Activated CD8-positive, alpha-beta memory T cell treated with anti-CD3 and anti-CD28 coated beads, Interleukin-2, amount 10 ng/mL, durations not matched to agents 7 days and 5 days (primary cell): ENCODE results near the gene BTG3. TPM values are rescaled to one million over a fixed set of nuclear protein-coding genes. Genes with fewer than 3 reads are reported as not detected.

ENCODE experiments used
- ATAC-seq: fragments of 150-1000 bp; cut with Tn5 transposase; one replicate; pipeline ENCODE4 v1.10.0; 2021; ENCODE audit warnings: moderate library complexity
- CTCF ChIA-PET: fragments of 350-600 bp; sonication (Branson Sonifier 250); formaldehyde crosslinking; loops from one replicate; lab custom pipeline; 2021; ENCODE audit warnings: antibody characterized with exemption; lab: Charles Lee
- DNase-seq: peaks from one replicate; pipeline ENCODE4 v3.0.0-alpha.2; 2020
- H3K27ac Mint-ChIP-seq: one replicate; pipeline ENCODE4 v1.8.0; 2021; ENCODE audit warnings: mild to moderate bottlenecking, mixed read lengths
- H3K27me3 Mint-ChIP-seq: one replicate; pipeline ENCODE4 v1.8.0; 2021; ENCODE audit warnings: mixed read lengths
- H3K36me3 Mint-ChIP-seq: one replicate; pipeline ENCODE4 v1.8.0; 2021; ENCODE audit warnings: mild to moderate bottlenecking, mixed read lengths
- H3K4me1 Mint-ChIP-seq: one replicate; pipeline ENCODE4 v1.8.0; 2021; ENCODE audit warnings: mixed read lengths
- H3K4me3 Mint-ChIP-seq: one replicate; pipeline ENCODE4 v1.8.0; 2021; ENCODE audit warnings: mild to moderate bottlenecking, moderate library complexity, mixed read lengths
- H3K9me3 Mint-ChIP-seq: one replicate; pipeline ENCODE4 v1.8.0; 2022; ENCODE audit warnings: low read depth, mixed read lengths
- total RNA-seq, 2 experiments: library from RNA; stranded (reverse); gene quantifications; one replicate each; pipeline ENCODE4 v1.2.3, GENCODE V29; 2021

The BTG3 gene
- total RNA-seq, 2 experiments from 2014 or later: 57.5 to 65.8 TPM

DNA sequence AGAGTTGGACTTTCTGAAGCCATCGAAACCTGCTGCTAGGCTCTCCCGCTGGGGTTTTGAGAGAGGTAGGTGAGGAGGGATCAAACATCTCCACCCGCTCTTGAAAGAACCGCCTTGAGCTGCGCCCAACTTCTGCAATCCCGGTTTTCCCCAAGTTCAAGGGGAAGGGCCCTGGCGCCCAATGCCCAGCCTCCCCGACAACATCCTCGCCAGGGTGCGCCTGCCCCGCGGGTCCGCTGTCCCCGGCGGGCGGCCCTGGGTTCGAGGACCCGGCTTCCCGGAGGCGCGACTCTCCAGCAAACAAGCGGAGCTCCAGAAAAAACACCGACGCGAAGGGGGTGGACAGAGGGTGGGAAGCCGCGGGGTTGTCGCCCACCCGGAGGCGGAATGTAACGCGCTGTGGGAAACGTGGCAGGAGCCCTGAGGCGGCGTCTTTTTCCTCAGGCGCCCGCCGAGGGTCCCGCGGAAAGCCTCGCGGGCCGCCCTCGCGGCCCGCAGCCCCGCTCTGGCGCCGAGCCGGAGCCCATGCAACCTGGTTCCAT lies 607 bp downstream of the BTG3 start:
- DNase-seq: peak; percentile 53
- peak; percentile 5 for ATAC-seq
- H3K4me3 Mint-ChIP-seq: peak overlapping the region; percentile 90
- H3K4me1 Mint-ChIP-seq: peaks cover 59% of the 10 kb centered on the region
- no peaks in the 10 kb centered on the region for H3K9me3 Mint-ChIP-seq
- peak overlapping the region; percentile 96 for H3K27ac Mint-ChIP-seq
- peaks cover 41% of the 10 kb centered on the region for H3K36me3 Mint-ChIP-seq
- CTCF ChIA-PET: interaction anchor here (2.2 kb wide), 1 partner anchor 10 kb away, joined by 10 read pairs; no protein-coding TSS in a partner anchor
- no peaks in the 10 kb centered on the region for H3K27me3 Mint-ChIP-seq

DNA sequence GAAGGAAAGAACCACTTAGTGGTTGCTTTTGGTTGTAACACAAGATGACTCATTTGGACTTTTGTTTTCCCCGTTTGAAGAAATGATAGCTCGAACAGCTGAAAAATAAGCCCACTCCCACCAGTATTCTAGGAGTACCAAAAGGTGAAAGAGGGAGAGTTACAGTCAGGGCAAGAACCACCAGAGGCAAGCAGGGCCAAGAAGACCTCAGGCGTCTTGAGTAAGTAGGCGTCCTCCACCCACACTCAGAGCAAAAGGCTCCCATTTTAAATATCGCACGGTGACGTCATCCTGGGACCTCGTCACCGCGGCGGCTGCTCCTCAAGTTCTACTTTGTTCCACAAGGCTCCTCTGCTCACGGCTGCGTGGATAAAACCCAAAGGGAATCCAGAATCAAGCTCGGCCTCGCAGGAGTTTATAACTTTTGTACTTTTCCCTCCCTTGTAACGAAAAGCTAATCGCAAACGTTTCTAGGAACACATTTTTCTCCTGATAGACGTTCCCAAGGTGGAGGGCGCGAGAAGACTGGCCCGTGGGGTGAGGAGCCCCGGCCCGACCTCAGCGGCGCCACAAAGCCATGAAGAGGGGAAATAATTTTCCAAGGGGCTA lies 1.2 kb downstream of the BTG3 start:
- CTCF ChIA-PET: interaction anchor here (2.2 kb wide), 1 partner anchor 9 kb away, joined by 10 read pairs; no protein-coding TSS in a partner anchor
- peaks cover 42% of the 10 kb centered on the region for H3K36me3 Mint-ChIP-seq
- H3K9me3 Mint-ChIP-seq: no peaks in the 10 kb centered on the region
- H3K27ac Mint-ChIP-seq: peak overlapping the region; percentile 96
- ATAC-seq (peak; percentile 66), DNase-seq (peak; percentile 90)
- H3K4me3 Mint-ChIP-seq: peak overlapping the region; percentile 90
- no peaks in the 10 kb centered on the region for H3K27me3 Mint-ChIP-seq
- peaks cover 59% of the 10 kb centered on the region for H3K4me1 Mint-ChIP-seq

DNA sequence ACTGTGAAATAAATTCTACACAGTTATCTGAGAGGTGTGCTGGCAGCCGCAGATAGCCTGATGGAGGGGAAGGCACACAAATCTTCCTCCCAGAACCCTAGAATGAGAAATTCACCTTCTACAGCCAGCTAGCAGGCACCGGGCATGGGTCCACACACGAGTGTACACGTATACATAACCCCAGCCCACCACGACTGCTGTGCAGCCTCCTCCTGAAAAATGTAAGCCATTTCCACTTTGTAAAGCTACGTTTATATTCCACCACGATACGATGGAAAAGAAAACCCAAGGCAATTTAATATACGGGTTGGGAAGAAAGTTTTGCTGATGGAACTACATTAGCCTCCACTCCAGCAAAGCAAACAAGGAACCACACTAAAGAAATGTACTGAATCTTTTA lies 1.8 kb downstream of the BTG3 start:
- Mint-ChIP-seq H3K4me3 (peak overlapping the region; percentile 90), H3K9me3 (no peaks in the 10 kb centered on the region), H3K27ac (peak overlapping the region; percentile 96), H3K36me3 (peaks cover 44% of the 10 kb centered on the region), H3K4me1 (peaks cover 59% of the 10 kb centered on the region), H3K27me3 (no peaks in the 10 kb centered on the region)
- CTCF ChIA-PET: interaction anchor here (2.2 kb wide), 1 partner anchor 9 kb away, joined by 10 read pairs; no protein-coding TSS in a partner anchor
- DNase-seq (no peak), ATAC-seq (no peak)

DNA sequence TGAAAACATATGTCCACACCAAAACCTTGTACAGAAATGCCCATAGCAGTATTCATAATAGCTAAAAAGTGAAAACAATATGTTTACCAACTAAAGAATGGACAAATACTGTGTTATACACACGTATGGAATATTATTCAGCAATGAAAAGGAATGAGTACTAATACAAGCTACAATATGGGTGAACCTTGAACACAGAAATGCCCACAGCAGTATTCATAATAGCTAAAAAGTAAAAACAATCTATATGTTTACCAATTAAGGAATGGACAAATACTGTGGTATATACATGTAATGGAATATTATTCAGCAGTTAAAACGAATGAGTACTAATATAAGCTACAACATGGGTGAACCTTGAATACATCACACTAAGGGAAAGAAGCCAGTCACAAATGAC lies 3.0 kb downstream of the BTG3 start:
- Mint-ChIP-seq H3K27me3 (no peaks in the 10 kb centered on the region), H3K4me1 (peaks cover 50% of the 10 kb centered on the region), H3K27ac (no peak overlapping the region), H3K9me3 (no peaks in the 10 kb centered on the region), H3K4me3 (peak overlapping the region; percentile 49), H3K36me3 (peaks cover 47% of the 10 kb centered on the region)
- ATAC-seq: no peak
- no peak for DNase-seq
- CTCF ChIA-PET: no interaction called here

DNA sequence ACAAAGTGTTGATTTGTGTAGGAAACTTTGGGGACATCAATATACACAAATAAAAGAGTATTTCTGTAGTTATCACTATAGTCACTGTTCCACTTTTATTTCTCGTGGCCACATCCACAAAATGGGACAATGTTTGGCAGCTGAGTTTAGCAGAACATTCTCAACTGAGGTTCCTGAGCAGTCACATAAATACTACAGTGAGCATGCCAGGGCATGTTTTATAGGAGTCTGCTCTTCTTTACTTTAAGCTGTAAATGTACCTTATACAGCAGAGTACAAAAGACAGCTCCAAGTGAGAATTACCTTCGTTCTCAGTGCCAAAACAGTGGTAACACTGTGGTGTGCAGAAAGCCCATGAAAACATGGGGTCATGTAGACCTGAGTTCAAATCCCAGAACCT lies 5.0 kb downstream of the BTG3 start:
- ATAC-seq: no peak
- Mint-ChIP-seq H3K27me3 (no peaks in the 10 kb centered on the region), H3K4me1 (peaks cover 56% of the 10 kb centered on the region), H3K9me3 (no peaks in the 10 kb centered on the region), H3K27ac (peak overlapping the region; percentile 59), H3K36me3 (peaks cover 65% of the 10 kb centered on the region), H3K4me3 (no peak overlapping the region)
- CTCF ChIA-PET: no interaction called here
- no peak for DNase-seq

DNA sequence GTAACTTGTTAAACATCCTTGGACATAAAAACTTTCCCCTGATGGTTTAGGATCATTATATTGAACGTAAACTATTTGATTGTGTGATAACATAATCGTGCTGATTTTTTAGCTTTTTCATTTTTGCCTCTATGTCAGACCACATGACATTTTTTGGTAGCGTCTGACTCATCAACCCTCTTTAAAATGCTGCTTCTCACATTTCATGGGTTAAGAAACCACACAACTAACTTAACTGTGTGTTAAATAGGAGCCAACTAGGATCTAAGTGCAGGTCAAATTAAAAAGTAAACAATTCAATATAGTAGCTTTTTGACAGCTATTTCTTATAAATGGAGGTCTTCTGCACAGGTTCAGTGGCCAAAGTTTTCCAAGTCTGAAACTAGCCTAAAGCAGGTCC lies 9.8 kb downstream of the BTG3 start:
- ATAC-seq (peak; percentile 66), DNase-seq (no peak)
- Mint-ChIP-seq H3K27me3 (no peaks in the 10 kb centered on the region), H3K4me3 (no peak overlapping the region), H3K36me3 (peaks cover 58% of the 10 kb centered on the region), H3K4me1 (peaks cover 44% of the 10 kb centered on the region), H3K9me3 (no peaks in the 10 kb centered on the region), H3K27ac (peak overlapping the region; percentile 31)
- CTCF ChIA-PET: interaction anchor here (2.3 kb wide), 1 partner anchor 9 kb away, joined by 10 read pairs; no protein-coding TSS in a partner anchor

DNA sequence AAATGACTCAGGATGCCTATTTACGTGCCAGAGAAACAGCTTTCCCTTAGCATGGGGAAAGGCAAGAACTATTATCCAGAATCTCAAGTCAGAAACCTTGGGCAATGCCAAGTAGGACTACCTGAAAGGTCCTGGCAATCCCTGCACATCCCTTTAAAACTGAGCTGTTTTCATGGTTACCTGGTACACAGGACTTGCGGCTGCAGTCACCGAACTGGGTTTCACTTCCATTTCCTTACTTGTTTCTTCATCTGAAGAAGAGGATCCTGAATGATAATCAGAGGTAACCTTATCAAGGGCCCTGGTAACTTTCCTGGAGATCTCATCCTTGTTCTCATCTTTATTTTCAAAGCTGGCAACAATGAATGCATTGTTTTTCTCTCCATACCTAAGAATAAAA lies 14.3 kb downstream of the BTG3 start:
- CTCF ChIA-PET: interaction anchor here (1.4 kb wide), 1 partner anchor 210 kb away, joined by 3 read pairs; no protein-coding TSS in a partner anchor
- H3K4me3 Mint-ChIP-seq: no peak overlapping the region
- H3K36me3 Mint-ChIP-seq: peaks cover 54% of the 10 kb centered on the region

DNA sequence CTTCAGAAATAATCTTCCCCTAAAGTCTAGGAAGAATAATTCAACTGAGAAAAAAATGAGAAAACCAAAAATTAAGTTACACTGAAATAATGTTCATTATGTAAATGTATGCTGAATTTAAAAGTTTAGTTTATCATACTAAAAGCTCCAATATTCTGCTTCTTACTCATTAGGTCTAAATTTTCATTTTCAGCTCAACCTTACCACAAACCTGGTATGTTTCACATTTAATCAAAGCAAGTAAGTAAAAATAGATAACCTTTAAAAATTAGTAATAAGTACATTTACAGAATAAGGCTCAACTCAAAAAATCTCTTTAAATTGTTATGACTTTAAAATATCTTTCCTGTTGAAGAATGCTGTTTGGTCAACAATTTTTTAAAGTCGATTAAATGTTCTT lies 15.0 kb downstream of the BTG3 start:
- H3K4me3 Mint-ChIP-seq: no peak overlapping the region
- CTCF ChIA-PET: interaction anchor here (1.4 kb wide), 1 partner anchor 209 kb away, joined by 3 read pairs; no protein-coding TSS in a partner anchor
- no peak overlapping the region for H3K27ac Mint-ChIP-seq
- H3K4me1 Mint-ChIP-seq: peaks cover 25% of the 10 kb centered on the region
- no peaks in the 10 kb centered on the region for H3K9me3 Mint-ChIP-seq
- DNase-seq (no peak), ATAC-seq (no peak)
- H3K36me3 Mint-ChIP-seq: peaks cover 51% of the 10 kb centered on the region
- no peaks in the 10 kb centered on the region for H3K27me3 Mint-ChIP-seq

More for the DNA sequence above, 14.3 kb downstream of the BTG3 start:
- no peak for DNase-seq
- Mint-ChIP-seq H3K4me1 (peaks cover 32% of the 10 kb centered on the region), H3K9me3 (no peaks in the 10 kb centered on the region), H3K27ac (peak overlapping the region; percentile 54), H3K27me3 (no peaks in the 10 kb centered on the region)
- peak; percentile 33 for ATAC-seq

DNA sequence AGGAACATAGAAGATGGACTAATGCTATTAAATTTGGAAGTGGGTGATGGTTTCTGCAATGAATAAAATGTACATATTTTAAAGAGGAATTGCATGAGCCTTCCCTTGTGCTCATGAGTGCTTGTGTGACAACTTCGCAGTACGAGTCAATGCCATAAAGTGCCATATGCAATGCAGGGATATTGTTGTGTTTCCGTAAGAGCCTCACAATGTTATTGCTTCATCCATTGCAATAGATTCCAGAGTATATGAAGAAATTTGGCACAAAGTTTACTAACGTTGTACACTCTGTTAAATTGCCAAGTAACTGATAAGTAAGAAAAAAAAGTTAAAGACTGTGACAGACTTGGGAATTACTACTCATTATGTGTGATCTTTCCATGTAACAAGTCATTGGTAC lies 22.3 kb downstream of the BTG3 start:
- Mint-ChIP-seq H3K27me3 (peaks cover 2% of the 10 kb centered on the region), H3K36me3 (peaks cover 25% of the 10 kb centered on the region), H3K4me1 (no peaks in the 10 kb centered on the region), H3K4me3 (no peak overlapping the region), H3K27ac (no peak overlapping the region), H3K9me3 (no peaks in the 10 kb centered on the region)
- DNase-seq: no peak
- ATAC-seq: no peak
- CTCF ChIA-PET: no interaction called here

DNA sequence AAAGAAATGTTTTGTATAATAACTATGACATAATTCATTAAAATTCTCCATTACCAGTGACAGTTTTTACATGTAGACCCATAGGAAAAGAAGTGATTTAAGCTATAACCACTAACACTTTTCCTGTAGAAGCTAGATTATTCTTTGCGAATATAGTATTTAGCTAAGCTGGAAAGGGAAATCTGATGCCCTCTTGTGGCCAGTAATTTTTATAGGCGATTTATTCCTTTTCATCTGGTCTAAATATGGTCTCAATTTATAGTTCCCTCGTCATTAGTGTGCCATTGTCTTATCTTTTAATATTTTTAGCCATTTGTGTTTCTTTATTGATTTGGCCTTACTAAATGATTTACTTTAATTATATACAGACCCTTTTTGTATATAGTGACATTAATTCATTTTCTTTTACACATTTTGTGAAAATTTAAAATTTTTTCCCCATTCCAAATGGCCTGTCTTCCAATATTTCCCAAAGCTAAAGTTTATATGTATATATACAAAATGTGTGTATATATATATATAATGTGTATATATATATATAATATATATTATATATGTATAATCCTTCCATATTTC lies 26.7 kb downstream of the BTG3 start:
- H3K27me3 Mint-ChIP-seq: peaks cover 2% of the 10 kb centered on the region
- peaks cover 2% of the 10 kb centered on the region for H3K36me3 Mint-ChIP-seq
- H3K9me3 Mint-ChIP-seq: no peaks in the 10 kb centered on the region
- DNase-seq (no peak), ATAC-seq (no peak)
- CTCF ChIA-PET: interaction anchor here (0.9 to 3.7 kb wide), 4 partner anchors 14 to 338 kb away, joined by 3 to 57 read pairs (median 3); no protein-coding TSS in a partner anchor
- H3K4me1 Mint-ChIP-seq: no peaks in the 10 kb centered on the region
- H3K27ac Mint-ChIP-seq: no peak overlapping the region
- H3K4me3 Mint-ChIP-seq: no peak overlapping the region

DNA sequence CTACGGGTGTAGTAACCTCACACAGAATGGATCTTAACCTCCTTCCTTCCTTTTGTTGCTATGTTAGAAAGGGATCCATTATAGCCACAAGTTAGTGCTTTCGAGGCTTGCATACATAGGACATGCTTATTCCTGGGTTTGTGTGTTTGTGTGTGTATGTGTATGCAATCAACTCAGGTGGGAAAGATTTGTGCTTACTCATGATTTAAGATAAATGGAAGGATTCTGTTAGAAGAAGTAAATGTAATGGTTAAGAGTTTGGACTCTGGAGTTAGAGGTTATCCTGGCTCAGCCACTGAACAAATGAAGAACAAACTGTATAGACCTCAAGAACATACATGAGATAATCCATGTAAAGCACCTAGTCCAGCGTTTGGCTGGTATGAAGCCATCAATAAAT lies 28.8 kb downstream of the BTG3 start:
- Mint-ChIP-seq H3K4me1 (no peaks in the 10 kb centered on the region), H3K27ac (no peak overlapping the region), H3K4me3 (no peak overlapping the region), H3K27me3 (peaks cover 2% of the 10 kb centered on the region), H3K9me3 (no peaks in the 10 kb centered on the region), H3K36me3 (no peaks in the 10 kb centered on the region)
- DNase-seq: no peak
- ATAC-seq: no peak
- CTCF ChIA-PET: interaction anchor here (3.7 kb wide), 1 partner anchor 196 kb away, joined by 57 read pairs; no protein-coding TSS in a partner anchor

DNA sequence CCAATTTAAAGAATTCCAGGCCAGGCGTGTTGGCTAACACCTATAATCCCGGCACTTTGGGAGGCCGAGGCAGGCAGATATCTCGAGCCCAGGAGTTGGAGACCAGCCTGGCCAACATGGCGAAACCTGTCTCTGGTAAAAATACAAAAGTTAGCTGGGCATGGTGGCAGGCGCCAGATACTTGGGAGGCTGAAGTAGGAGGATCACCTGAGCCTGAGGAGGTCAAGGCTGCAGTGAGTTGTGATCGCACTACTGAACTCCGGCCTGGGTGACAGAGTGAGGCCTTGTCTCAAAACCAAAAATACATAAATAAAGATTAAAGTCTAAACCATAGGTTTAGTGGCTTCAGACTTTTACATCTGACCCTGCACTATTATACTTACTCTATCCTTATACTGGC lies 32.4 kb downstream of the BTG3 start:
- Mint-ChIP-seq H3K36me3 (no peaks in the 10 kb centered on the region), H3K27ac (no peak overlapping the region), H3K4me1 (no peaks in the 10 kb centered on the region), H3K9me3 (no peaks in the 10 kb centered on the region), H3K27me3 (no peaks in the 10 kb centered on the region), H3K4me3 (no peak overlapping the region)
- no peak for ATAC-seq
- CTCF ChIA-PET: no interaction called here
- DNase-seq: no peak

DNA sequence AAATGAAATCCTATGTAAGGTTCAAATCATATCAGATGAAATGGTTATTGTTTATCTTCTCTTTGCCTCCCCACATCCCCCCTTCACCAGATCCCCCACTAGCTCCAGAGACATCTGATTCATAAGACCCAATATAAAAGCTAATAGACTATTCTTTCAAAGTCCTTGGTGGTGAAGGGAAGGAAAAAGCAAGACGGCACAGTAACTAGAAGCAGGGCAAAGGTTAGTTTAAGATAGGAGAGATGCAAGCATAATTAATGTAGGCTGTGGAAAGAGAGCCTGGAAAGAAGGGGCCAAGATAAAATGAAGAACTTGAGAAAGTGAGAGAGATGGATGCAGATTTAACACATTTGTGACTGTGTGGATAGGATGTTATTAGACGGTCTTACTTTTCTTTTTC lies 33.8 kb downstream of the BTG3 start:
- no peak for ATAC-seq
- H3K9me3 Mint-ChIP-seq: no peaks in the 10 kb centered on the region

More for the DNA sequence above, 33.8 kb downstream of the BTG3 start:
- no peak overlapping the region for H3K27ac Mint-ChIP-seq
- DNase-seq: no peak
- no peak overlapping the region for H3K4me3 Mint-ChIP-seq
- H3K36me3 Mint-ChIP-seq: no peaks in the 10 kb centered on the region
- H3K27me3 Mint-ChIP-seq: peaks cover 7% of the 10 kb centered on the region
- no peaks in the 10 kb centered on the region for H3K4me1 Mint-ChIP-seq
- CTCF ChIA-PET: no interaction called here
